HG02981 (cell line): ENCODE measurements around the gene SEC24A.
"Not testable (repeated sequence)": the region's sequence is repeated elsewhere in the genome, so short reads cannot be mapped to it uniquely, and the experiment has no call there.

Source experiments
- ATAC-seq: cut with Tn5 transposase; IDR thresholded peaks from one replicate; pipeline ENCODE4 v1.9.1; 2021; ENCODE audit warnings: mild to moderate bottlenecking, moderate library complexity; ENCODE audit not compliant: unreplicated experiment

Gene SEC24A

GRCh38 chr5:134648425-134649162, at the start of gene SEC24A:
SEC24A (plus strand) TSS chr5:134648785; CDS start chr5:134649077, 292 bp downstream.
- peak; percentile 82 for ATAC-seq

- not testable (repeated sequence) for ATAC-seq
Observed at GRCh38 chr5:134599820-134600219, 48.8 kb upstream of the SEC24A start.

DNA sequence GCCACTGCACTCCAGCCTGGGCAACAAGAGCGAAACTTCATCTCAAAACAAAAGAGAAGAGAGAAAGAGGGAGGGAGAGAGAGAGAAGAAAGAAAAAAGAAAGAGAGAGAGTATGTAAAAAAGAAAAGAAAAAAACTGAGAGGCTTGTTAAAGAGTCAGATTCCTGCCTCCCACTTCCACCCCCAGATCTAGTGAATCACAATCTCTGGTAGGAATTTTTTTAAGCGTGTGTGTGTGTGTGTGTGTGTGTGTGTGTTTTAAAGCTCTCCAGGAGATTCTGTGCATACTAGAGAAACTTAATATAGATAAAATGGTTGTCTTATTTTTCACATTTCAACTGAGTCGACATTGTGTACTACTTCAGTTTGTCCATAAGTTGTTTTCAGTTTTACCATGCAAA, 48.0 kb upstream of the SEC24A start:
- ATAC-seq, result no peak

DNA sequence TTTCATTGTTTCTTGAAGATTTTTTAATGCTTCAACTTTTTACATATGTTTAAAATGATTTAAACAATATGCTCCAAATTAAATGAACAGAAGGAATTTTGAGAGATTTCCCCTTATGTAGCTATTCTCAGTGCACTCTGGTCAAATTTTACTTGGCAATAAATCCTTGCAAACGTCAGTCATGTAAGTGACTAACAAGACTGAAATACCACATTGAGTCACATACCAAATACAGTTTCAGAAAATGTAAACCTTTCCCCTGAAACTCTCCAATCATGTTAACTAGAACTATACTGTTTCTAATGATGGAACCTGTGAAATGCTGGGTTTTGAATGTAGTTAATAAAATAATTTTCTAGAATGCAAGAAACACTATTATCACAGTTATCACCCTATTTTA, 45.5 kb upstream of the SEC24A start:
- ATAC-seq, result peak; percentile 57

GRCh38 chr5:134604908-134605307, 43.7 kb upstream of the SEC24A start:
- no peak for ATAC-seq

GRCh38 chr5:134606726-134607125, 41.9 kb upstream of the SEC24A start:
- no peak for ATAC-seq

DNA sequence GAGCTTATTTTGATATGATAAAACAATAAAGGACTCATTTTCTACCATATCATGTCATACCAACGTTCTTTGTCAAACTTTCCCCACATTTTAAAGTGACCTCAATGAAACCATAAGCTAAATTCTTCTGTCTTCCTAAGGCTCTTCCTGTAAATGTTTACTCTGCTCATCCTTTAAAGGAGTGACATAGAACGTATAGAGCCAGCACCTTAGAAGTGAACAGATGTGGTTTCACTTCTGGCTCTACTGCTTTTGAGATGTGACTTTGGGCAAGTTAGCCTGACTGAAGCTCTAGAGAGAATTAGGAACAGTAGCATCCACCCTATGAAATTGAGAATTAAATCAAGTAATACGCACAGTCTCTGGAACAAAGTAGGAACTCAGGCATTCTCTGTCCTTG, 40.0 kb upstream of the SEC24A start:
- ATAC-seq, result no peak

DNA sequence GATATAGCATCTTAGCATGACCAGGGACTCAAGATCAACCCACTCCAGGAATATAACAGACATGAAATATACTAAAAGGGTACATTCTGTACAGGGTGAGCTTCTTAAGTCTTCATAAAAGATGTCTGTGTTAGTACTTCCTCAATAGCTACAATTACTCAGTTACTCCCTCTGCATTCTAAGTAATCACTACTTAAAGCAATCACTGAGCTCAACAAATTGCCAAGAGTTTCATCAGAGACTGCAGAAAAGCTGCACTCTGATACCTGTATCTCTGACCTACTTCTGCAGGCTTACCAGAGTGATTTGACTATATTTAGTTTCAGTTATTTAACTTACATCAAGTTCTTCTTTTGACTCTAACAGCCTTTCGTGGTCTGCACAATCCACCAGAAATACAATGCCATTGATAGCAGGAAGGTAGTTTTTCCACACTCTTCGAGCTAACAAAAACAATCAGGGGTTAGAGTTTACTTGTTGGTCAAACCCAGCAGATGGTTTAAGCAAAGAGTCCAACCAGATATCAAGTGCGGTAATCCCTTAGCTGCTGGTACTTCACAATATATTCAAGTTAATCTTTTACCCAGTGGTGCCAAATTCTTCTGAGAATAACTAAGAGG, 39.2 kb upstream of the SEC24A start:
- ATAC-seq, result peak; percentile 83

- ATAC-seq, result no peak
Observed at GRCh38 chr5:134610725-134611124, 37.9 kb upstream of the SEC24A start.

- ATAC-seq, result no peak
Observed at GRCh38 chr5:134611515-134611914, 37.1 kb upstream of the SEC24A start.

DNA sequence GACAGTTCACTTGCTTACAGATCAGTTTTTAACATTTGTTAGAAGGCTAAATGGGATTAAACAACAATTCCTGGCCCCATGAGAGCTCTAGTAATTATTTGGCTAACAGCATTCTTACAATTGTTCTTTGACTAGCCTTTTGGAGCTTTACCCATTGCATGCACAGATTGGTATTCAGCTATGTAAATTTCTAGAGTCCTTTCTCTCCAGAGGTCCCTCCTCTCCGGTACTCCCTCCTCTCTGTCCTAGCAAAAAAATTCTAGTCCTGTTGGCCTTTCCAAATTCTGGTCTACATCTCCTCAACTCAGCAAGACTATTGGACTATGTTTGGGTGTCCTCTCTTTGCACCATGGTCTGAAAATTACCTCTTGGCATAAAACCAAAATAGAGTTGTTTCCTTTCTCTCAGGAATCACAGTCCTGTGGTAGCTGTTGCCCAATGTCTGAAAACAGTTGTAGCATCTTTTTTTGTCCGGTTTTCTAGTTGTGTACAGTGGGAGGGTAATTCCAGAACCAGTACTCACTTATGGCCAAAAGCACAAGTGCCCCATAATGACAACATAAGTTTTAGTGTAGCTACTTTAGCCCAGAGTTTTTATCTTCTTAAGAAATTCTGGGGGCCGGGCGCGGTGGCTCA, 34.0 kb upstream of the SEC24A start:
- ATAC-seq, result no peak

DNA sequence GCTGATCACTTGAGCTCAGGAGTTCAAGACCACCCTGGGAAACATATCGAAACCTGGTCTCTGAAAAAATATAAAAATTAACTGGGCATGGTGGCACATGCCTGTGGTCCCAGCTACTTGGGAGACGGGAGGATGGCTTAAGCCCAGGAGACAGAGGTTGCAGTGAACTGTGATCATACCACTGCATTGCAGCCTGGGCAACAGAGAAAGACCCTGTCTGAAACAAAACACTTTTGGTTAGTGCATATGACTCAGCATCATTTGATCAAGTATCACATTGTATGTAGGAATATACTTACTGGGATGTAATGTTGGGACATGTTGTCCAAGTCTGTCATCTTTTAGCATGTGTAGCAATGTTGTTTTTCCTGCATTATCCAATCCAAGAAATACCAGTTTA, 28.0 kb upstream of the SEC24A start:
- no peak for ATAC-seq

DNA sequence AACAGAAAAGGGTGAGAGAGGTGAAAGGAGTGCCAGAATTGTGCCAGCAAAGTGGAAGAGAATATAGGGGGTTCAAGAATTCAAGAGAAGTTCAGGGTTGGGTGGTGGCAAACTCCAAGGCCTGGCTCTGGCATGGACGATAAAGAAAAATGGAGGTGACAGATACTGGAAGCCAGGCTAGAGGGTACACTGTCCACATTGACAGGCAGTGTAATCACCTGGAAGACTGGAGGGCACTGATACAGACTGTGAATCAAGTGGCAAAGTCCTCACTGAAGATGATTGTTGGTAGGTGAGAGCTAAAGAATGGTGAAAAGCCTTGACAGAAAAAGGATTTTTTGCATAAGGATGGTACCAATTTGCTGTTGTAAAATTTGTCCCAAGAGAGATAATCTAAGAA, 23.0 kb upstream of the SEC24A start:
- no peak for ATAC-seq

DNA sequence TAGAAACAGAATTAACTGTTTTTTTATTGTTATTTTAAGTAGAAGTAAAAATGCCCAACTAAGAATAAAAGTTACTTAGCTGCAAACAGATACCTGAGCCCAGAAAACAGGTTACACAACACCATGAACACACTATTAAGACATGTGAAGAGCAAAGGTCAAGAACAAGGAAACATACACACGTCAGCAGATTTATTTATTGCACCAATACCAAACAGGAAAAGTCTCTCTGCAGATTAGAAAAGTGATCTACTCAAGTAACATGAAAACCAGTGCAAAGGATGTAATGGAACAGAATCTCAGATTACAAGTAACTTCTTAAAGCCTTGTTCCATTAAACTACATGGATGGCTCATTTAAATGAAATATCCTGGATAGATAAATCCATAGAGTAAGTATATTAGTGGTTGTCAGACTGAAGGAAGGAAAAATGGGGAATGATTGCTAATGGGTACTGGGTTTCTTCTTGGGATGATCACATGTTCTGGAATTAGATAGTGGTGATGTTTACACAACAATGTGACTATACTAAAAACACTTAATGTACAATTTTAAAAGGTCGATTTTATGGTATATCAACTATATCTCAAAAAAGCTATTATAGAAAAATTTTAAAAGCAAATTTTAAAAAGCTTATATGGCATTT, 22.1 kb upstream of the SEC24A start:
- no peak for ATAC-seq

GRCh38 chr5:134634227-134634626, 14.4 kb upstream of the SEC24A start:
- ATAC-seq, result no peak

- ATAC-seq, result not testable (repeated sequence)
Observed at GRCh38 chr5:134635366-134635765, 13.2 kb upstream of the SEC24A start.

- no peak for ATAC-seq
Observed at GRCh38 chr5:134637116-134637721, 11.4 kb upstream of the SEC24A start.

DNA sequence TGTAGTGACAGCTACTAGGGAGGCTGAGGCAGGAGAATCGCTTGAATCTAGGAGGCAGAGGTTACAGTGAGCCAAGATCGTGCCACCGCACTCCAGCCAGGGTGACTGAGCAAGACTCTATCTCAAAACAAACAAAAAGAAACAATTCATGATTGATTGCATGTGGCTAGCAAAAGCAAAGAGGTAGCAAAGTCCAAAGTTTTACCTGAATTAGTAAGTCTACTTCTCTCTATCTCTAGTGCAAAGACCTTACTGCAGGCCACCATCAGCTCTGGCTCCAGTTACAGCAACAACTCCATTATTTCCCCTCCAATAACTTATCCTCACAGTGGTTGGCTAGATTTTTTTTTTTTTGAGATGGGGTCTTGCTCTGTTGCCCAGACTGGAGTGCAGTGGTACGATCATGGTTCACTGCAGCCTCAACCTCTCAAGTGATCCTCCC, 9.8 kb upstream of the SEC24A start:
- no peak for ATAC-seq

- ATAC-seq, result no peak
Observed at GRCh38 chr5:134642931-134643530, 5.6 kb upstream of the SEC24A start.

DNA sequence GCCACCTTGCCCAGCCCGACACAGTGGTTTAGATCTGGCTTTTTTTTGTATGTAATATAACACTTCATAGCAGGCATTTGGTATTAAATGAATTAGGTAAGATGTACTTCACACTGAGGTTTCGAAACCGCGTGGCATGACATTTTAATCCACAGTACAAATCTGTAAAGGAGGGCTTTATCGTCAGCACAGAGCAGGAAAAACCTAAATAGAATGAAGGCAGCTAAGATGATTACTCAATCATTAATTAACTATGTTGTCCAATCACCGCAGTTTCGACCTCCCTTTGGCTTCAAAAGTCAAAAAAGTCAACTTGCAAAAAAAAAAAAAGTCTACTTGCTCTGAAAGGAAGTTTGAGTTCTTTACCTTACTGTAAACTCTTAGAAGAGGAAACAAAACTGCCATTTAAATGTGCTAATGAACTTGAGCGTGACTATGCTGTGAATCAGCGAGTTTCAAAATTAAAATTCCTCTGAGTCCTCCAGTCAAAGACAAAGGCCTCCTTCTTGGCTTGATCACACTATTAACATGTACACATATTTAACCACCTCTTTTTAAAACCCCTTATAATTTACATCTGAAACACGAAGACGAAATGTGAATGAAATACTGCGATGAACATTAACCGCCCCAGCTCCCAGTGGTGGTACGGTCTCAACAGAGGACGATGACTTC, 698 bp upstream of the SEC24A start:
- ATAC-seq, result peak; percentile 26
